ENCODE data around the gene GPANK1. TPM values are rescaled to one million over a fixed set of nuclear protein-coding genes. Genes with fewer than 3 reads are reported as not detected.

GPANK1 gene
- total RNA-seq, 2 donors from 2014 or later: 16.1 to 21.3 TPM

DNA sequence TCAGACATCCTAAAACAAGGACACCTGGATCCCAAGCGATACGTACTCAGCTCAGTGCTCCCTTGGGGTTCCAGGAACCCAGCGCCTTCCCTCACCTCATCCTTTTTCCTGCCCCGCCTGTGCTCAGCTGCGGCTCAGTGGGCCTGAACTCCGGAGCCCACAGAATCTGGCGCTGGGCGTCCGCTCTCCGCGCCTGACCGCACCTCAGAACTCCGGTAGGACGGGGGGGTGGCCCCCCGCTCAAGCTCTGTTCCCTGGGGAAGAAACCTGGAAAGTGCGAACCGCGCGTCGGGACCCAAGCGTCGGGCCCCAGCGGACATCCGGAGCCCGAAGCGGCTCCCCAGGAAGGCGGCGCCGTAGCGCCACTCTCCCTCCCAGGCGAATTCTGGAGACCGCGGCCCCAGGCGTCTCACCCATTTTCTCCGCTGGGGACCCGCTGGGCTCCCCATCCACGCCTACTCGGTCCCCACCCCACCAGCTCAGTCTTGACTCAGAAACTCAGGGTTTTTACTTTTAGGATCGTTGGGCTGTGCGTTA is 16.4 kb upstream of the GPANK1 start:
- Mint-ChIP-seq H3K27me3 (ENCODE audit: insufficient read depth) (peaks cover 17% of the 10 kb centered on the region), H3K4me1 (peaks cover 16% of the 10 kb centered on the region), H3K9me3 (no peaks in the 10 kb centered on the region), H3K36me3 (ENCODE audit: low read depth) (peaks cover 14% of the 10 kb centered on the region), H3K4me3 (peak overlapping the region; percentile 67), H3K27ac (peak overlapping the region; percentile 75)
- Histone ChIP-seq H3K36me3 (ENCODE audit: control insufficient read depth, insufficient read depth, low read length) (peaks cover 11% of the 10 kb centered on the region), H3K27ac (ENCODE audit: low read depth, low read length) (no peak overlapping the region), H3K9ac (ENCODE audit: extremely low read depth, low read length, poor library complexity, severe bottlenecking) (peak overlapping the region; percentile 44), H3K4me1 (ENCODE audit: control insufficient read depth, insufficient read depth, low read length) (no peaks in the 10 kb centered on the region), H3K27me3 (ENCODE audit: control insufficient read depth, insufficient read depth, low read length, poor library complexity, severe bottlenecking) (peaks cover 7% of the 10 kb centered on the region), H3K4me3 (ENCODE audit: low read length) (peak overlapping the region; percentile 80), H3K9me3 (ENCODE audit: control insufficient read depth, low read length) (no peaks in the 10 kb centered on the region)
- WGBS, 2 experiments (ENCODE audit: insufficient coverage in 1 of 2, insufficient read length in 1 of 2): 6 to 9% methylated on average over 6 to 40 of the region's 40 CpGs
- TF ChIP-seq, protein P1, sequence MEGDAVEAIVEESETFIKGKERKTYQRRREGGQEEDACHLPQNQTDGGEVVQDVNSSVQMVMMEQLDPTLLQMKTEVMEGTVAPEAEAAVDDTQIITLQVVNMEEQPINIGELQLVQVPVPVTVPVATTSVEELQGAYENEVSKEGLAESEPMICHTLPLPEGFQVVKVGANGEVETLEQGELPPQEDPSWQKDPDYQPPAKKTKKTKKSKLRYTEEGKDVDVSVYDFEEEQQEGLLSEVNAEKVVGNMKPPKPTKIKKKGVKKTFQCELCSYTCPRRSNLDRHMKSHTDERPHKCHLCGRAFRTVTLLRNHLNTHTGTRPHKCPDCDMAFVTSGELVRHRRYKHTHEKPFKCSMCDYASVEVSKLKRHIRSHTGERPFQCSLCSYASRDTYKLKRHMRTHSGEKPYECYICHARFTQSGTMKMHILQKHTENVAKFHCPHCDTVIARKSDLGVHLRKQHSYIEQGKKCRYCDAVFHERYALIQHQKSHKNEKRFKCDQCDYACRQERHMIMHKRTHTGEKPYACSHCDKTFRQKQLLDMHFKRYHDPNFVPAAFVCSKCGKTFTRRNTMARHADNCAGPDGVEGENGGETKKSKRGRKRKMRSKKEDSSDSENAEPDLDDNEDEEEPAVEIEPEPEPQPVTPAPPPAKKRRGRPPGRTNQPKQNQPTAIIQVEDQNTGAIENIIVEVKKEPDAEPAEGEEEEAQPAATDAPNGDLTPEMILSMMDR (conservative IDR thresholded peaks at IDR 0.05): peak; percentile 12
- DNase-seq: peak; percentile 80

DNA sequence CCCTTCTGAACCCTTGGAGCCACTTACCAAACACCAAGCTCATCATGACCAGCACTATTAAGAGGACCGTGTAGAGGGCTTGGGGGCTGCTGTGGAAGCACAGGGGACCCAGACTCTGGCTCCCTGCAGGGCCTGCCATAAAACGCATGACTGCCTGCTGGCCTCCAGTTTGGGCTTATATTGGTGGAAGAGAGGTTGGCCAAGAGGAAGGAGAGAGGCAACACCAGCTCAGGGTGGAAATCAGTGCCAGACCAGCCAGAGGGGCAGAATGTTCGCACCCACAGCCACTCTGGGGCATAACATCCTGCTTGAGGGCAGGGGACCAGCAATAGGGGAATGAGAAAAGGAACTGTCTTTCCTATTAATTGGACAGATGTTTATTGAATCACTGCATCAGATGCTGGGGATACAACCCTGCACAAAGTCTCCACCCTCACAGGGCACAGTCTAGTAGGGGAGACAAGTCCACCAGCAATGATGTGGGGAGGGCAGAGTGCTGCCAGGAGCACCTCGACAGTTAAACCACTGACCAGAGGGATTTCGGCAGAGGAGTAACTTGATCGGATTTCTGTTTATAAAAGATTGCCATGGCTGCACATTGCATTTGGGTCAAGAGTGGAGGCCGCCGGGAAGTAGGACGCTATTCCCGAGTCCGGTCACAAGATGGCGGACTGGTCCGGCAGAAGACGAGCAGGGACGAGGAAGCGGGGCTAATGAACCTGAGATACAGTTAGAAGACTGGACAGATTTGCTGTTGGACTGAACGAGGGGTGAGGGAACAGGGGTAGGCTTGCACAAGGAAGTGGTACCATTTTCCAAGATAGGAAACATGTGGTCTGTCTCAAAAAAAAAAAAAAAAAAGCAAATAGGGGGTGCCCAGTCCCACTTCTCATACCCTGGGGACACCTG is 15.7 kb upstream of the GPANK1 start, which contains the start of gene LY6G5C:
LY6G5C (minus strand) TSS at position 842 of the 909 bp plus-strand sequence; CDS start at position 148, 694 bp downstream.
- Mint-ChIP-seq H3K9me3 (no peaks in the 10 kb centered on the region), H3K4me3 (peak within 1 kb of the TSS; percentile 67), H3K27me3 (ENCODE audit: insufficient read depth) (peaks cover 17% of the 10 kb centered on the region), H3K36me3 (ENCODE audit: low read depth) (peaks cover 7% of the 10 kb centered on the region), H3K27ac (peak within 1 kb of the TSS; percentile 75), H3K4me1 (peaks cover 16% of the 10 kb centered on the region)
- WGBS, 2 experiments (ENCODE audit: insufficient coverage in 1 of 2, insufficient read length in 1 of 2): 17 to 19% methylated on average over 16 to 17 of the region's 17 CpGs
- Histone ChIP-seq H3K4me1 (ENCODE audit: control insufficient read depth, insufficient read depth, low read length) (no peaks in the 10 kb centered on the region), H3K36me3 (ENCODE audit: control insufficient read depth, insufficient read depth, low read length) (peaks cover 5% of the 10 kb centered on the region), H3K4me3 (ENCODE audit: low read length) (peak within 1 kb of the TSS; percentile 80), H3K27ac (ENCODE audit: low read depth, low read length) (no peak within 1 kb of the TSS), H3K9me3 (ENCODE audit: control insufficient read depth, low read length) (no peaks in the 10 kb centered on the region), H3K27me3 (ENCODE audit: control insufficient read depth, insufficient read depth, low read length, poor library complexity, severe bottlenecking) (peaks cover 7% of the 10 kb centered on the region), H3K9ac (ENCODE audit: extremely low read depth, low read length, poor library complexity, severe bottlenecking) (peak within 1 kb of the TSS; percentile 44)
- TF ChIP-seq, protein P1 (conservative IDR thresholded peaks at IDR 0.05): peak; percentile 81
- peak; percentile 89 for DNase-seq

GRCh38 chr6:31677955-31678354 is 13.2 kb upstream of the GPANK1 start:
- Histone ChIP-seq H3K9ac (ENCODE audit: extremely low read depth, low read length, poor library complexity, severe bottlenecking) (no peak overlapping the region), H3K4me3 (ENCODE audit: low read length) (no peak overlapping the region), H3K4me1 (ENCODE audit: control insufficient read depth, insufficient read depth, low read length) (no peaks in the 10 kb centered on the region), H3K9me3 (ENCODE audit: control insufficient read depth, low read length) (no peaks in the 10 kb centered on the region), H3K27ac (ENCODE audit: low read depth, low read length) (no peak overlapping the region), H3K36me3 (ENCODE audit: control insufficient read depth, insufficient read depth, low read length) (peaks cover 6% of the 10 kb centered on the region), H3K27me3 (ENCODE audit: control insufficient read depth, insufficient read depth, low read length, poor library complexity, severe bottlenecking) (peaks cover 7% of the 10 kb centered on the region)
- H3K36me3 Mint-ChIP-seq (ENCODE audit: low read depth): peaks cover 5% of the 10 kb centered on the region
- peaks cover 17% of the 10 kb centered on the region for H3K27me3 Mint-ChIP-seq (ENCODE audit: insufficient read depth)
- no peak overlapping the region for H3K27ac Mint-ChIP-seq
- TF ChIP-seq, protein P1 (conservative IDR thresholded peaks at IDR 0.05): no peak
- H3K4me3 Mint-ChIP-seq: no peak overlapping the region
- H3K4me1 Mint-ChIP-seq: peaks cover 10% of the 10 kb centered on the region
- 76 to 84% methylated on average over 8 of the region's 8 CpGs for WGBS, 2 experiments (ENCODE audit: insufficient coverage in 1 of 2, insufficient read length in 1 of 2)
- no peak for DNase-seq
- H3K9me3 Mint-ChIP-seq: no peaks in the 10 kb centered on the region

Data from endodermal cell (in vitro differentiated cells).